ENCODE results near the gene PCCA. TPM values are rescaled to one million over a fixed set of nuclear protein-coding genes. Genes with fewer than 3 reads are reported as not detected.

PCCA gene
- total and polyA plus RNA-seq, 2 of the 13 experiments (the other 11 are each of a cell fraction or from before 2014, with no cell fraction given) = 15.0 to 32.2 TPM

GRCh38 chr13:100364591-100364990 lies 275.7 kb downstream of the PCCA start:
- no TSS peak for BruUV-seq (replicated peaks)
- DNase-seq (ENCODE audit: low spot score) = no peak
- ChIA-PET CTCF (ENCODE audit: low intra/inter-chr PET ratio, low total read pairs) (no interaction called here), POLR2A (no interaction called here)
- intact Hi-C loops (cut with micrococcal nuclease; ENCODE audit: unreplicated experiment) (no loop called here), in situ Hi-C loops (cut with HindIII; ENCODE audit: extremely low pct_ligation_motif_present, low pct_unique_long_range_greater_than_20kb) (no loop called here)
- WGBS (ENCODE audit: low lambda C conversion rate) = 96% methylated on average over 4 of the region's 4 CpGs
- Histone ChIP-seq H3K27ac (ENCODE audit: extremely low read length, insufficient read depth, low read length) (no peak overlapping the region), H3K27me3 (ENCODE audit: control insufficient read depth in 1 of 2, insufficient read depth in 2 of 2, low read length in 2 of 2) (no peaks in the 10 kb centered on the region), H3K4me1 (ENCODE audit: insufficient read depth, low read length) (no peaks in the 10 kb centered on the region), H3K4me3 (replicated peaks in 1 of 3; ENCODE audit: insufficient read depth in 1 of 3, low read depth in 2 of 3, low read length in 3 of 3) (no peak overlapping the region), H2AFZ (ENCODE audit: low read length) (no peak overlapping the region), H4K20me1 (ENCODE audit: insufficient read depth, low read length) (no peaks in the 10 kb centered on the region), H3K9ac (ENCODE audit: insufficient read depth, low read depth, low read length) (no peak overlapping the region), H3K36me3 (replicated peaks in 1 of 2; ENCODE audit: control insufficient read depth in 1 of 2, insufficient read depth in 2 of 2, low read length in 2 of 2) (0 out of 5 replicates have a peak, but pooled peaks cover 0 to 4% of the 10 kb centered on the region in 2 experiments), H3K79me2 (ENCODE audit: insufficient read depth, low read length) (no peaks in the 10 kb centered on the region), H3K4me2 (ENCODE audit: low read depth, low read length) (no peak overlapping the region), H3K9me3 (ENCODE audit: low read length) (no peaks in the 10 kb centered on the region)
- ATAC-seq = no peak
- TF ChIP-seq, protein P1, sequence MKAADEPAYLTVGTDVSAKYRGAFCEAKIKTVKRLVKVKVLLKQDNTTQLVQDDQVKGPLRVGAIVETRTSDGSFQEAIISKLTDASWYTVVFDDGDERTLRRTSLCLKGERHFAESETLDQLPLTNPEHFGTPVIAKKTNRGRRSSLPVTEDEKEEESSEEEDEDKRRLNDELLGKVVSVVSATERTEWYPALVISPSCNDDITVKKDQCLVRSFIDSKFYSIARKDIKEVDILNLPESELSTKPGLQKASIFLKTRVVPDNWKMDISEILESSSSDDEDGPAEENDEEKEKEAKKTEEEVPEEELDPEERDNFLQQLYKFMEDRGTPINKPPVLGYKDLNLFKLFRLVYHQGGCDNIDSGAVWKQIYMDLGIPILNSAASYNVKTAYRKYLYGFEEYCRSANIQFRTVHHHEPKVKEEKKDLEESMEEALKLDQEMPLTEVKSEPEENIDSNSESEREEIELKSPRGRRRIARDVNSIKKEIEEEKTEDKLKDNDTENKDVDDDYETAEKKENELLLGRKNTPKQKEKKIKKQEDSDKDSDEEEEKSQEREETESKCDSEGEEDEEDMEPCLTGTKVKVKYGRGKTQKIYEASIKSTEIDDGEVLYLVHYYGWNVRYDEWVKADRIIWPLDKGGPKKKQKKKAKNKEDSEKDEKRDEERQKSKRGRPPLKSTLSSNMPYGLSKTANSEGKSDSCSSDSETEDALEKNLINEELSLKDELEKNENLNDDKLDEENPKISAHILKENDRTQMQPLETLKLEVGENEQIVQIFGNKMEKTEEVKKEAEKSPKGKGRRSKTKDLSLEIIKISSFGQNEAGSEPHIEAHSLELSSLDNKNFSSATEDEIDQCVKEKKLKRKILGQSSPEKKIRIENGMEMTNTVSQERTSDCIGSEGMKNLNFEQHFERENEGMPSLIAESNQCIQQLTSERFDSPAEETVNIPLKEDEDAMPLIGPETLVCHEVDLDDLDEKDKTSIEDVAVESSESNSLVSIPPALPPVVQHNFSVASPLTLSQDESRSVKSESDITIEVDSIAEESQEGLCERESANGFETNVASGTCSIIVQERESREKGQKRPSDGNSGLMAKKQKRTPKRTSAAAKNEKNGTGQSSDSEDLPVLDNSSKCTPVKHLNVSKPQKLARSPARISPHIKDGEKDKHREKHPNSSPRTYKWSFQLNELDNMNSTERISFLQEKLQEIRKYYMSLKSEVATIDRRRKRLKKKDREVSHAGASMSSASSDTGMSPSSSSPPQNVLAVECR (CRISPR knock-in tag; IDR thresholded peaks at IDR 0.05; ENCODE audit: borderline replicate concordance) = no peak
- TF ChIP-seq ZNF282 (IDR thresholded peaks at IDR 0.05; ENCODE audit: partially characterized antibody) (no peak), ZNF44 (CRISPR knock-in tag; IDR thresholded peaks at IDR 0.05) (no peak), ZNF691 (CRISPR knock-in tag; IDR thresholded peaks at IDR 0.05; ENCODE audit: borderline replicate concordance, low read depth) (no peak), HMGA1 (CRISPR knock-in tag; conservative IDR thresholded peaks at IDR 0.05) (no peak), ZNF446 (CRISPR knock-in tag; IDR thresholded peaks at IDR 0.05) (no peak)
- TF ChIP-seq, protein P2, sequence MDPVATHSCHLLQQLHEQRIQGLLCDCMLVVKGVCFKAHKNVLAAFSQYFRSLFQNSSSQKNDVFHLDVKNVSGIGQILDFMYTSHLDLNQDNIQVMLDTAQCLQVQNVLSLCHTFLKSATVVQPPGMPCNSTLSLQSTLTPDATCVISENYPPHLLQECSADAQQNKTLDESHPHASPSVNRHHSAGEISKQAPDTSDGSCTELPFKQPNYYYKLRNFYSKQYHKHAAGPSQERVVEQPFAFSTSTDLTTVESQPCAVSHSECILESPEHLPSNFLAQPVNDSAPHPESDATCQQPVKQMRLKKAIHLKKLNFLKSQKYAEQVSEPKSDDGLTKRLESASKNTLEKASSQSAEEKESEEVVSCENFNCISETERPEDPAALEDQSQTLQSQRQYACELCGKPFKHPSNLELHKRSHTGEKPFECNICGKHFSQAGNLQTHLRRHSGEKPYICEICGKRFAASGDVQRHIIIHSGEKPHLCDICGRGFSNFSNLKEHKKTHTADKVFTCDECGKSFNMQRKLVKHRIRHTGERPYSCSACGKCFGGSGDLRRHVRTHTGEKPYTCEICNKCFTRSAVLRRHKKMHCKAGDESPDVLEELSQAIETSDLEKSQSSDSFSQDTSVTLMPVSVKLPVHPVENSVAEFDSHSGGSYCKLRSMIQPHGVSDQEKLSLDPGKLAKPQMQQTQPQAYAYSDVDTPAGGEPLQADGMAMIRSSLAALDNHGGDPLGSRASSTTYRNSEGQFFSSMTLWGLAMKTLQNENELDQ (CRISPR knock-in tag; IDR thresholded peaks at IDR 0.05; ENCODE audit: borderline replicate concordance) = no peak
- TF ChIP-seq, protein P3, sequence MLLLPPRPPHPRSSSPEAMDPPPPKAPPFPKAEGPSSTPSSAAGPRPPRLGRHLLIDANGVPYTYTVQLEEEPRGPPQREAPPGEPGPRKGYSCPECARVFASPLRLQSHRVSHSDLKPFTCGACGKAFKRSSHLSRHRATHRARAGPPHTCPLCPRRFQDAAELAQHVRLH (CRISPR knock-in tag; IDR thresholded peaks at IDR 0.05; ENCODE audit: borderline replicate concordance, low read depth) = no peak
- FAIRE-seq = no peak
